PC-3 (cell line): Measurements from ENCODE around the gene CDC42BPB. TPM values are rescaled to one million over a fixed set of nuclear protein-coding genes. Genes with fewer than 3 reads are reported as not detected.

Experiments
- ATAC-seq: fragments of 200-7000 bp; cut with Tn5 transposase; 2 replicates; pipeline ENCODE4 v1.9.1; 2020; ENCODE audit warnings: mild to moderate bottlenecking, moderate library complexity
- BruUV-seq: library from RNA; stranded (reverse); fragments of 400-500 nt; replicated peaks from 2 replicates; lab custom pipeline; 2021; lab: Mats Ljungman, UMichigan
- CTCF ChIA-PET: fragments of 300-600 bp; sonication (Branson Sonifier 250); formaldehyde crosslinking; loops from one replicate; lab custom pipeline; 2022; ENCODE audit warnings: antibody characterized with exemption; lab: Charles Lee
- POLR2A ChIA-PET: fragments of 300-600 bp; sonication (Branson Sonifier 250); formaldehyde crosslinking; loops from one replicate; lab custom pipeline; 2022; ENCODE audit warnings: antibody characterized with exemption; ENCODE audit not compliant: unreplicated experiment; lab: Charles Lee
- DNase-seq: peaks from one replicate; pipeline ENCODE4 v3.0.0-alpha.2; 2015
- H2AFZ ChIP-seq: fragments of 300-600 bp; sonication (generic); 2 replicates; pipeline ENCODE4 v1.6.0; 2016; ENCODE audit warnings: antibody characterized with exemption, low read length
- H3F3A ChIP-seq: fragments of 300-600 bp; sonication (generic); one replicate; pipeline ENCODE4 v1.6.0; 2017; ENCODE audit warnings: antibody characterized with exemption, low read length, control low read depth, mild to moderate bottlenecking; ENCODE audit not compliant: unreplicated experiment
- H3K27ac ChIP-seq: fragments of 300-600 bp; sonication (generic); 2 replicates; pipeline ENCODE4 v1.5.1; 2016; ENCODE audit warnings: mild to moderate bottlenecking, low read length
- H3K27me3 ChIP-seq: fragments of 300-600 bp; sonication (generic); 2 replicates; pipeline ENCODE4 v1.6.1; 2016; ENCODE audit warnings: low read length, mixed read lengths
- H3K36me3 ChIP-seq: fragments of 300-600 bp; sonication (generic); 2 replicates; pipeline ENCODE4 v1.6.1; 2016; ENCODE audit warnings: low read depth, mixed run types, low read length, mixed read lengths
- H3K4me1 ChIP-seq: fragments of 300-600 bp; sonication (generic); 2 replicates; pipeline ENCODE4 v1.5.1; 2016; ENCODE audit warnings: low read length; ENCODE audit not compliant: insufficient read depth
- H3K4me2 ChIP-seq: fragments of 300-600 bp; sonication (generic); 2 replicates; pipeline ENCODE4 v1.6.0; 2016; ENCODE audit warnings: low read length
- H3K4me3 ChIP-seq: fragments of 300-600 bp; sonication (generic); 2 replicates; pipeline ENCODE4 v1.5.1; 2016; ENCODE audit warnings: mild to moderate bottlenecking, low read length, mixed read lengths
- H3K79me2 ChIP-seq: fragments of 300-600 bp; sonication (generic); 2 replicates; pipeline ENCODE4 v1.6.1; 2017; ENCODE audit warnings: low read length, mixed read lengths
- H3K9ac ChIP-seq: fragments of 300-600 bp; sonication (generic); 2 replicates; pipeline ENCODE4 v1.6.0; 2016; ENCODE audit warnings: mild to moderate bottlenecking, low read length
- H3K9me2 ChIP-seq: fragments of 300-600 bp; sonication (generic); replicated peaks from 2 replicates; pipeline ENCODE4 v1.6.1; 2016; ENCODE audit warnings: mixed run types, low read length, mixed read lengths
- H3K9me3 ChIP-seq: fragments of 300-600 bp; sonication (generic); 2 replicates; pipeline ENCODE4 v1.6.1; 2016; ENCODE audit warnings: low read length, mixed read lengths
- H4K20me1 ChIP-seq: fragments of 300-600 bp; sonication (generic); 2 replicates; pipeline ENCODE4 v1.6.1; 2016; ENCODE audit warnings: low read length, mixed read lengths
- EZH2 ChIP-seq: fragments of 300-600 bp; sonication (generic); IDR thresholded peaks from one replicate; pipeline ENCODE4 v1.6.1; 2017; ENCODE audit warnings: antibody characterized with exemption, mild to moderate bottlenecking, low read length; ENCODE audit not compliant: unreplicated experiment
- EZH2phosphoT487 ChIP-seq: fragments of 300-600 bp; sonication (generic); IDR thresholded peaks from 2 replicates; pipeline ENCODE4 v1.6.1; 2018; ENCODE audit warnings: mild to moderate bottlenecking, antibody characterized with exemption, low read length, borderline replicate concordance
- intact Hi-C: fragments of 100-400 bp; cut with micrococcal nuclease; formaldehyde crosslinking; loops from 2 replicates; pipeline ENCODE4 v1.9.0; 2023
- total RNA-seq: library from RNA; depleted of rRNA; stranded (reverse); fragments of >200 nt; gene quantifications from 2 replicates; pipeline ENCODE4 v1.2.3, GENCODE V29; 2014
- TF ChIP-seq, protein P1 (sequence below): fragments of 300-600 bp; sonication (generic); conservative IDR thresholded peaks from 2 replicates; pipeline ENCODE4 v1.5.1; 2017; ENCODE audit warnings: antibody characterized with exemption, low read depth, mild to moderate bottlenecking, low read length

The CDC42BPB gene
- total RNA-seq, 1 experiment from 2014 or later, result 73.0 TPM

GRCh38 chr14:103101963-103102688, 44.8 kb upstream of the CDC42BPB start:
- Histone ChIP-seq H3K79me2 (no peaks in the 10 kb centered on the region), H3K9me3 (no peaks in the 10 kb centered on the region), H3K36me3 (no peaks in the 10 kb centered on the region), H3K4me3 (no peak overlapping the region), H3K27me3 (peaks cover 7% of the 10 kb centered on the region; the same call in 1 of the 2 replicates), H2AFZ (no peak overlapping the region), H3K27ac (no peak overlapping the region), H3K9me2 (no peaks in the 10 kb centered on the region), H3F3A (no peaks in the 10 kb centered on the region), H3K4me2 (no peak overlapping the region), H4K20me1 (no peaks in the 10 kb centered on the region), H3K4me1 (peaks cover 15% of the 10 kb centered on the region; the same call in 1 of the 2 replicates), H3K9ac (no peak overlapping the region)
- POLR2A ChIA-PET, result no interaction called here
- CTCF ChIA-PET, result no interaction called here
- ATAC-seq, result no peak
- TF ChIP-seq EZH2phosphoT487, result no peak
- TF ChIP-seq, protein P1, sequence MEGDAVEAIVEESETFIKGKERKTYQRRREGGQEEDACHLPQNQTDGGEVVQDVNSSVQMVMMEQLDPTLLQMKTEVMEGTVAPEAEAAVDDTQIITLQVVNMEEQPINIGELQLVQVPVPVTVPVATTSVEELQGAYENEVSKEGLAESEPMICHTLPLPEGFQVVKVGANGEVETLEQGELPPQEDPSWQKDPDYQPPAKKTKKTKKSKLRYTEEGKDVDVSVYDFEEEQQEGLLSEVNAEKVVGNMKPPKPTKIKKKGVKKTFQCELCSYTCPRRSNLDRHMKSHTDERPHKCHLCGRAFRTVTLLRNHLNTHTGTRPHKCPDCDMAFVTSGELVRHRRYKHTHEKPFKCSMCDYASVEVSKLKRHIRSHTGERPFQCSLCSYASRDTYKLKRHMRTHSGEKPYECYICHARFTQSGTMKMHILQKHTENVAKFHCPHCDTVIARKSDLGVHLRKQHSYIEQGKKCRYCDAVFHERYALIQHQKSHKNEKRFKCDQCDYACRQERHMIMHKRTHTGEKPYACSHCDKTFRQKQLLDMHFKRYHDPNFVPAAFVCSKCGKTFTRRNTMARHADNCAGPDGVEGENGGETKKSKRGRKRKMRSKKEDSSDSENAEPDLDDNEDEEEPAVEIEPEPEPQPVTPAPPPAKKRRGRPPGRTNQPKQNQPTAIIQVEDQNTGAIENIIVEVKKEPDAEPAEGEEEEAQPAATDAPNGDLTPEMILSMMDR, result no peak
- no TSS peak for BruUV-seq
- DNase-seq, result no peak
- intact Hi-C loops, result no loop called here

DNA sequence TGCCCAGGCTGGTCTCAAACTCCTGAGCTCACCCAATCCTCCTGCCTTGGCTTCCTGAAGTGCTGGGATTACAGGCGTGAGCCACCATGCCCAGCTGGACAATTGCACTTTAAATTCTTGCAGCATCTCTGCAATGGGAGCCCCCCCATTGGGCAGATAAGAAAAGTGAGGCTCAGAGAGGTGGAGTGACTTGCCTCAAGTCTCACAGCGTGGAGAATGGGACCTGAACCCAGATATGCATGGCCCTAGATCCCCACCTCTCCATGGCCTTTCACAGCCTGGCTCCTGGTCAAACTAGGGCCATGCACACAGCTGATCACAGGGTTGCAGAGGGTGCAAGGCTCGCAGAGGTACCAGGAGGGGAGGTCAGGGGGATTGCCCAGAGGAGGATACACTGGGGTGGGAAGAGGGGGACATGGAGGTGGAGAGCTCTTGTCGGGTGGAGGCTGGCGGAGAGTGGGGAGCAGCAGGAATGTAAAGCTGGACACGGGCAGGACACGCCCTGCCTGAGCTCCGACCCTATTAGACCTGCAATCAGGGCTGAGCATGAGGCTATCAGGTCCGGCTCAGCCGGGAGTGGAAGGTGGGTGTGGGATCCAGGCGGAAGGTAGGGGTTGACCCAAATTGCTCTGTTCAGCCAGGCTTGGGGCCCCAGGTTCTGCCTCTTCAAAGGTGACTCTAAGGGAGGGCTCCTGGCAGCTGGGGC, 44.1 kb upstream of the CDC42BPB start:
- no peak for DNase-seq
- Histone ChIP-seq H3K79me2 (no peaks in the 10 kb centered on the region), H3K4me1 (peaks cover 15% of the 10 kb centered on the region; the same call in 1 of the 2 replicates), H3K9me3 (no peaks in the 10 kb centered on the region), H4K20me1 (no peaks in the 10 kb centered on the region), H3F3A (no peaks in the 10 kb centered on the region), H3K27me3 (peaks cover 7% of the 10 kb centered on the region; the same call in 1 of the 2 replicates), H3K4me2 (no peak overlapping the region), H3K9ac (no peak overlapping the region), H3K27ac (no peak overlapping the region), H3K9me2 (no peaks in the 10 kb centered on the region), H3K36me3 (no peaks in the 10 kb centered on the region), H3K4me3 (no peak overlapping the region), H2AFZ (no peak overlapping the region)
- BruUV-seq, result no TSS peak
- intact Hi-C loops, result no loop called here
- ATAC-seq, result no peak
- ChIA-PET CTCF (no interaction called here), POLR2A (no interaction called here)
- TF ChIP-seq EZH2phosphoT487 (no peak), EZH2 (no peak)
- TF ChIP-seq, protein P1, result no peak
